Measurements from ENCODE around the gene OSR1. TPM values are rescaled to one million over a fixed set of nuclear protein-coding genes. Genes with fewer than 3 reads are reported as not detected.

OSR1 gene
- total RNA-seq, 1 experiment from 2014 or later = 4.4 TPM

GRCh38 chr2:19349911-19350677 is 8.3 kb downstream of the OSR1 start:
- no peaks in the 10 kb centered on the region for H3K9me3 ChIP-seq (ENCODE audit: control insufficient read depth, insufficient read depth, low read depth, low read length)
- no peak for DNase-seq (ENCODE audit: low read depth, low spot score)
- in situ Hi-C loops (cut with HindIII; ENCODE audit: low pct_unique_long_range_greater_than_20kb, low sequenced_read_pairs) (no loop called here), intact Hi-C loops (cut with micrococcal nuclease; ENCODE audit: unreplicated experiment) (no loop called here)
- H3K4me1 ChIP-seq (ENCODE audit: control insufficient read depth, insufficient read depth, low read length) = no peaks in the 10 kb centered on the region; the same call in 1 of the 2 replicates
- ATAC-seq = peak; percentile 72
- H3K4me3 ChIP-seq (ENCODE audit: low read depth in 2 of 2, low read length in 2 of 2) = peak overlapping the region; percentile 27 to 38
- no peak overlapping the region for H3K27ac ChIP-seq (ENCODE audit: low read length)
- ChIA-PET CTCF (interaction anchor here (0.6 to 1.0 kb wide), 3 partner anchors 9 to 543 kb away, joined by 3 to 5 read pairs (median 3); no protein-coding TSS in a partner anchor), POLR2A (interaction anchor here (0.6 kb wide), 1 partner anchor 362 kb away, joined by 4 read pairs; no protein-coding TSS in a partner anchor)
- no TSS peak for BruUV-seq (replicated peaks)
- TF ChIP-seq SIN3A (IDR thresholded peaks at IDR 0.05; ENCODE audit: borderline replicate concordance, insufficient read depth, low read depth, low read length) (no peak), TCF7L2 (IDR thresholded peaks at IDR 0.05; ENCODE audit: low read depth, low read length) (no peak), CTCF (IDR thresholded peaks at IDR 0.05) (peak; percentile 93)
- no peaks in the 10 kb centered on the region for H3K27me3 ChIP-seq (ENCODE audit: control insufficient read depth, insufficient read depth, low read length)
- H3K36me3 ChIP-seq (ENCODE audit: control insufficient read depth, insufficient read depth, low read length) = peaks cover 4% of the 10 kb centered on the region; the same call in 1 of the 2 replicates

- Histone ChIP-seq H3K27me3 (ENCODE audit: control insufficient read depth, insufficient read depth, low read length) (no peaks in the 10 kb centered on the region), H3K27ac (ENCODE audit: low read length) (peak overlapping the region; percentile 97; the same call in 1 of the 2 replicates), H3K9me3 (ENCODE audit: control insufficient read depth, insufficient read depth, low read depth, low read length) (no peaks in the 10 kb centered on the region), H3K4me3 (ENCODE audit: low read depth in 2 of 2, low read length in 2 of 2) (peak overlapping the region; percentile 79 to 96), H3K36me3 (ENCODE audit: control insufficient read depth, insufficient read depth, low read length) (peaks cover 4% of the 10 kb centered on the region; the same call in 1 of the 2 replicates), H3K4me1 (ENCODE audit: control insufficient read depth, insufficient read depth, low read length) (no peaks in the 10 kb centered on the region; the same call in 1 of the 2 replicates)
- DNase-seq (ENCODE audit: low read depth, low spot score) (no peak), ATAC-seq (no peak)
- BruUV-seq (replicated peaks) = no TSS peak
- POLR2A ChIA-PET = no interaction called here
- intact Hi-C loops (cut with micrococcal nuclease; ENCODE audit: unreplicated experiment) = no loop called here
- CTCF ChIA-PET = interaction anchor here (0.6 kb wide), 1 partner anchor 481 kb away, joined by 6 read pairs; no protein-coding TSS in a partner anchor
- in situ Hi-C loops (cut with HindIII; ENCODE audit: low pct_unique_long_range_greater_than_20kb, low sequenced_read_pairs) = no loop called here
- TF ChIP-seq POLR2AphosphoS5 (IDR thresholded peaks at IDR 0.05; ENCODE audit: low read depth, low read length) = no peak
- no peak for TF ChIP-seq REST (IDR thresholded peaks at IDR 0.05; ENCODE audit: insufficient read depth in 1 of 2, low read depth in 2 of 2, low read length in 1 of 2)
- no peak for TF ChIP-seq SIN3A (IDR thresholded peaks at IDR 0.05; ENCODE audit: borderline replicate concordance, insufficient read depth, low read depth, low read length)
- TF ChIP-seq TCF7L2 (IDR thresholded peaks at IDR 0.05; ENCODE audit: low read depth, low read length) = no peak
- TF ChIP-seq CTCF (IDR thresholded peaks at IDR 0.05) = no peak
Measured at GRCh38 chr2:19348692-19349091, 9.7 kb downstream of the OSR1 start.
